Measurements from ENCODE around the gene RBMS1. TPM values are rescaled to one million over a fixed set of nuclear protein-coding genes. Genes with fewer than 3 reads are reported as not detected.

RBMS1 gene
- total and polyA plus RNA-seq, 4 donors, result 7.9 to 23.5 (median 15.5) TPM

DNA sequence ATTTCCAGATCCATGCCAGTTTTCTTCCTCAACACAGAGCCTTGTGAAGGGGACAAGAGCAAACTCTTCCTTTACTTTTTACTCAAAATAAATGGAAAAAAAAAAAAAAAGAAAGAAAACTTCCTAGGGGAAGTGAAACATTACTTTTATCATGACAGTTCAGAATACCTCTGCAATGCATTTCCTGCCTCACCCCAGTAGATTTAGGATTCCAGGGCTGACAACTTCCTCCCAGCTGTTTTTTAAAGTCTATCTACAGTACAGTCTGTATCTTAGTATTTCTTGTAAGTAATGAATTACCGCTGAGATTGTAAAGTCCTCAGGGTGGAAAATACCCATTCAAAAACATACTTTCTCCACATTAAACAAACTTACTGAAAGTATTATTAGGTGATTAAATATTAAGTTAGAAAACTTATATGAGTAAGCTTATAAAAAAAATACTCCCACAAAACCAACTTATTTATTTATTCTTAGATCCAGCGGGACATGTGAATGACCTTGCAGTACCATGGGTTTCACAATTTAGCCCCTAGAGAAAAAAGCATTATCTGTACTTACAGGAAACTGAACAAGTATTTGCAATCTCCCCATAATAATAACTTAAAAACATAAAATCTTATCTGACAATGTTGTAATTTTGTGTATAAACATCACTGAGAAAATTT lies 117.7 kb downstream of the RBMS1 start (continued):
- TF ChIP-seq, protein P1, sequence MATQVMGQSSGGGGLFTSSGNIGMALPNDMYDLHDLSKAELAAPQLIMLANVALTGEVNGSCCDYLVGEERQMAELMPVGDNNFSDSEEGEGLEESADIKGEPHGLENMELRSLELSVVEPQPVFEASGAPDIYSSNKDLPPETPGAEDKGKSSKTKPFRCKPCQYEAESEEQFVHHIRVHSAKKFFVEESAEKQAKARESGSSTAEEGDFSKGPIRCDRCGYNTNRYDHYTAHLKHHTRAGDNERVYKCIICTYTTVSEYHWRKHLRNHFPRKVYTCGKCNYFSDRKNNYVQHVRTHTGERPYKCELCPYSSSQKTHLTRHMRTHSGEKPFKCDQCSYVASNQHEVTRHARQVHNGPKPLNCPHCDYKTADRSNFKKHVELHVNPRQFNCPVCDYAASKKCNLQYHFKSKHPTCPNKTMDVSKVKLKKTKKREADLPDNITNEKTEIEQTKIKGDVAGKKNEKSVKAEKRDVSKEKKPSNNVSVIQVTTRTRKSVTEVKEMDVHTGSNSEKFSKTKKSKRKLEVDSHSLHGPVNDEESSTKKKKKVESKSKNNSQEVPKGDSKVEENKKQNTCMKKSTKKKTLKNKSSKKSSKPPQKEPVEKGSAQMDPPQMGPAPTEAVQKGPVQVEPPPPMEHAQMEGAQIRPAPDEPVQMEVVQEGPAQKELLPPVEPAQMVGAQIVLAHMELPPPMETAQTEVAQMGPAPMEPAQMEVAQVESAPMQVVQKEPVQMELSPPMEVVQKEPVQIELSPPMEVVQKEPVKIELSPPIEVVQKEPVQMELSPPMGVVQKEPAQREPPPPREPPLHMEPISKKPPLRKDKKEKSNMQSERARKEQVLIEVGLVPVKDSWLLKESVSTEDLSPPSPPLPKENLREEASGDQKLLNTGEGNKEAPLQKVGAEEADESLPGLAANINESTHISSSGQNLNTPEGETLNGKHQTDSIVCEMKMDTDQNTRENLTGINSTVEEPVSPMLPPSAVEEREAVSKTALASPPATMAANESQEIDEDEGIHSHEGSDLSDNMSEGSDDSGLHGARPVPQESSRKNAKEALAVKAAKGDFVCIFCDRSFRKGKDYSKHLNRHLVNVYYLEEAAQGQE (IDR thresholded peaks at IDR 0.05), result no peak

DNA sequence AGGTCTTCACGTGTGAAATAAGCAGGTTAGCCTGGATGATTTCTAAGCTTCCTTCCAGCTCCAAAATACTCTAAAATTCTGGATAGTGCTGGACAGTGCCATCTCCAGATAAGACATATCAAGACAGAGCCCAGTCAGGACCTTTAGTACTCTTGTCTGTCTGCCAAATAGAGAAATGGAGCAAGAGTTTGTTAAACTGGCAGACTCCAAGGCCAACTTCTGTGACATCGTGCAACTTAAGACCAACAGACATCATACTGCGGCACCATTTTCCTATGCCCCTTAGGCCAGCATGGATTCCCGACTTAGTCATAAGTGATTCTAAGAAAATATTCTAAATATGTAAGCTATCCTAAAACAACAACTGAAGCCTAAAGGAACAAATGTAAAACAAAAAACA lies 118.6 kb downstream of the RBMS1 start:
- peaks cover 12 to 29% (median 19%) of the 10 kb centered on the region in 4 donors for H3K4me1 ChIP-seq (ENCODE audit: control insufficient read depth in 4 of 4, insufficient read depth in 4 of 4, low read length in 3 of 4)

More for the DNA sequence above, 118.6 kb downstream of the RBMS1 start:
- Histone ChIP-seq H3K36me3 (ENCODE audit: control insufficient read depth in 4 of 4, insufficient read depth in 3 of 4, low read depth in 1 of 4, low read length in 3 of 4) (no peaks in the 10 kb centered on the region), H3K9me3 (ENCODE audit: control insufficient read depth in 4 of 4, low read length in 3 of 4) (no peaks in the 10 kb centered on the region), H3K4me3 (ENCODE audit: low read depth in 1 of 3, low read length in 3 of 3) (no peak overlapping the region), H3K27ac (ENCODE audit: low read depth in 1 of 2, low read length in 2 of 2) (peak overlapping the region in 1 of 2 donors; percentile 46), H3K27me3 (ENCODE audit: control insufficient read depth in 4 of 4, insufficient read depth in 4 of 4, low read length in 3 of 4) (no peaks in the 10 kb centered on the region), H3K9ac (ENCODE audit: low read depth in 1 of 2, low read length in 2 of 2) (no peak overlapping the region)
- no peak for DNase-seq (ENCODE audit: low spot score)
- TF ChIP-seq TAF1 (conservative IDR thresholded peaks at IDR 0.05), result no peak
- TF ChIP-seq, protein P1 (IDR thresholded peaks at IDR 0.05), result no peak
- TF ChIP-seq NR2F2 (IDR thresholded peaks at IDR 0.05), result peak; percentile 7
- no peak for TF ChIP-seq YY1 (IDR thresholded peaks at IDR 0.05)
- TF ChIP-seq FOXA1 (IDR thresholded peaks at IDR 0.05), result no peak
- TF ChIP-seq SP1 (IDR thresholded peaks at IDR 0.05), result no peak
- TF ChIP-seq, protein P2, sequence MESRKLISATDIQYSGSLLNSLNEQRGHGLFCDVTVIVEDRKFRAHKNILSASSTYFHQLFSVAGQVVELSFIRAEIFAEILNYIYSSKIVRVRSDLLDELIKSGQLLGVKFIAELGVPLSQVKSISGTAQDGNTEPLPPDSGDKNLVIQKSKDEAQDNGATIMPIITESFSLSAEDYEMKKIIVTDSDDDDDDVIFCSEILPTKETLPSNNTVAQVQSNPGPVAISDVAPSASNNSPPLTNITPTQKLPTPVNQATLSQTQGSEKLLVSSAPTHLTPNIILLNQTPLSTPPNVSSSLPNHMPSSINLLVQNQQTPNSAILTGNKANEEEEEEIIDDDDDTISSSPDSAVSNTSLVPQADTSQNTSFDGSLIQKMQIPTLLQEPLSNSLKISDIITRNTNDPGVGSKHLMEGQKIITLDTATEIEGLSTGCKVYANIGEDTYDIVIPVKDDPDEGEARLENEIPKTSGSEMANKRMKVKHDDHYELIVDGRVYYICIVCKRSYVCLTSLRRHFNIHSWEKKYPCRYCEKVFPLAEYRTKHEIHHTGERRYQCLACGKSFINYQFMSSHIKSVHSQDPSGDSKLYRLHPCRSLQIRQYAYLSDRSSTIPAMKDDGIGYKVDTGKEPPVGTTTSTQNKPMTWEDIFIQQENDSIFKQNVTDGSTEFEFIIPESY (IDR thresholded peaks at IDR 0.05), result no peak
- peak in 1 of 2 donors; percentile 10 for TF ChIP-seq HNF4A (conservative IDR thresholded peaks at IDR 0.05)
- TF ChIP-seq GABPA (IDR thresholded peaks at IDR 0.05 in 1 of 2, conservative IDR thresholded peaks at IDR 0.05 in 1 of 2), result no peak
- no peak for TF ChIP-seq RXRA (IDR thresholded peaks at IDR 0.05)
- TF ChIP-seq, protein P3, sequence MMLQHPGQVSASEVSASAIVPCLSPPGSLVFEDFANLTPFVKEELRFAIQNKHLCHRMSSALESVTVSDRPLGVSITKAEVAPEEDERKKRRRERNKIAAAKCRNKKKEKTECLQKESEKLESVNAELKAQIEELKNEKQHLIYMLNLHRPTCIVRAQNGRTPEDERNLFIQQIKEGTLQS (IDR thresholded peaks at IDR 0.05), result no peak
- TF ChIP-seq FOXA2 (IDR thresholded peaks at IDR 0.05), result no peak
- no peak for TF ChIP-seq CTCF (IDR thresholded peaks at IDR 0.05; ENCODE audit: low read depth, low read length, missing input control)
- 71% methylated on average over 4 of the region's 4 CpGs for WGBS
